Lung (tissue), 12 donors: ENCODE data around the gene BIN1. TPM values are rescaled to one million over a fixed set of nuclear protein-coding genes. Genes with fewer than 3 reads are reported as not detected.

Experiments
- ATAC-seq: fragments of 200-7000 bp; cut with Tn5 transposase; one replicate; pipeline ENCODE4 v1.9.1; 2020; ENCODE audit warnings: moderate number of reproducible peaks; ENCODE audit not compliant: insufficient read depth, low FRiP score
- DNase-seq, 3 donors: peaks; one replicate each; pipeline ENCODE4 v3.0.0-alpha.2; 2013 to 2017
- H3K27ac ChIP-seq, 2 donors: one replicate each; pipeline ENCODE4 v1.5.1; 2013; ENCODE audit warnings: mild to moderate bottlenecking in 2 of 2, moderate library complexity in 2 of 2, control low read depth in 1 of 2, inconsistent platforms in 1 of 2, low read depth in 1 of 2, low read length in 1 of 2
- H3K27me3 ChIP-seq, 3 donors: one replicate each; pipeline ENCODE4 v1.5.1; 2013; ENCODE audit warnings: low read length in 2 of 3; ENCODE audit not compliant: control insufficient read depth in 3 of 3, insufficient read depth in 3 of 3
- H3K36me3 ChIP-seq, 4 donors: one replicate each; pipeline ENCODE4 v1.5.1; 2013; ENCODE audit warnings: low read length in 4 of 4, mild to moderate bottlenecking in 1 of 4, moderate library complexity in 1 of 4; ENCODE audit not compliant: control insufficient read depth in 4 of 4, insufficient read depth in 4 of 4
- H3K4me1 ChIP-seq, 5 donors: one replicate each; pipeline ENCODE4 v1.5.1; 2013; ENCODE audit warnings: low read length in 5 of 5, mild to moderate bottlenecking in 2 of 5, moderate library complexity in 1 of 5; ENCODE audit not compliant: control insufficient read depth in 5 of 5, insufficient read depth in 5 of 5
- H3K4me3 ChIP-seq: one replicate; pipeline ENCODE4 v1.5.1; 2013; ENCODE audit warnings: mild to moderate bottlenecking, control low read depth, moderate library complexity
- H3K9ac ChIP-seq, 2 donors: one replicate each; pipeline ENCODE4 v1.5.1; 2013; ENCODE audit warnings: low read length in 2 of 2, control low read depth in 1 of 2; ENCODE audit not compliant: insufficient read depth in 1 of 2
- H3K9me3 ChIP-seq, 4 donors: one replicate each; pipeline ENCODE4 v1.5.1; 2013; ENCODE audit warnings: low read length in 3 of 4, mild to moderate bottlenecking in 1 of 4, moderate library complexity in 1 of 4; ENCODE audit not compliant: control insufficient read depth in 4 of 4, insufficient read depth in 3 of 4
- WGBS, 2 donors: extraction: QIAGEN DNeasy Blood & Tissue Kit; methylation state at CpG; one replicate each; pipeline ENCODE4 v1.1.7; 2013; 5-methylcytosine and 5-hydroxymethylcytosine counted together
- polyA plus RNA-seq, 2 donors: library from polyadenylated mRNA; stranded (reverse); fragments of 200-250 nt; gene quantifications; one replicate each; pipeline ENCODE4 v1.2.1, GENCODE V29; 2013
- total RNA-seq, 2 donors: library from RNA; depleted of rRNA in 1 of 2; stranded (reverse); fragments of >200 nt in 1 of 2; gene quantifications; one replicate each; pipeline ENCODE4 v1.2.1, GENCODE V29; 2014 to 2021
- TF ChIP-seq, protein P1 (sequence below): IDR thresholded peaks from 2 replicates; pipeline ENCODE4 v1.5.1; 2012; ENCODE audit warnings: mild to moderate bottlenecking; ENCODE audit errors: control extremely low read depth, extremely low read depth
- donor health status: control.
- donor health status: control.
- donor health status: Bipolar disorder and iron deficiency.
- donor health status: healthy.
- donor health status: DM: yes; HTN: yes; CAD: no.

BIN1 gene
- total and polyA plus RNA-seq, 4 donors = 28.8 to 41.7 (median 36.2) TPM

GRCh38 chr2:127061375-127062273 lies 45.3 kb downstream of the BIN1 start:
- H3K27me3 ChIP-seq = no peaks in the 10 kb centered on the region
- no peaks in the 10 kb centered on the region for H3K9me3 ChIP-seq
- H3K4me1 ChIP-seq = peaks cover 0 to 29% (median 23%) of the 10 kb centered on the region in 5 donors
- H3K36me3 ChIP-seq = peaks cover 0 to 21% (median 16%) of the 10 kb centered on the region in 4 donors
- no peak overlapping the region for H3K9ac ChIP-seq
- 56 to 67% methylated on average over 23 of the region's 23 CpGs for WGBS, 2 donors
- H3K27ac ChIP-seq = peak overlapping the region in 1 of 2 donors; percentile 72
- peak; percentile 55 to 75 (median 69) for DNase-seq
- no peak for ATAC-seq
- H3K4me3 ChIP-seq = no peak overlapping the region
- TF ChIP-seq, protein P1, sequence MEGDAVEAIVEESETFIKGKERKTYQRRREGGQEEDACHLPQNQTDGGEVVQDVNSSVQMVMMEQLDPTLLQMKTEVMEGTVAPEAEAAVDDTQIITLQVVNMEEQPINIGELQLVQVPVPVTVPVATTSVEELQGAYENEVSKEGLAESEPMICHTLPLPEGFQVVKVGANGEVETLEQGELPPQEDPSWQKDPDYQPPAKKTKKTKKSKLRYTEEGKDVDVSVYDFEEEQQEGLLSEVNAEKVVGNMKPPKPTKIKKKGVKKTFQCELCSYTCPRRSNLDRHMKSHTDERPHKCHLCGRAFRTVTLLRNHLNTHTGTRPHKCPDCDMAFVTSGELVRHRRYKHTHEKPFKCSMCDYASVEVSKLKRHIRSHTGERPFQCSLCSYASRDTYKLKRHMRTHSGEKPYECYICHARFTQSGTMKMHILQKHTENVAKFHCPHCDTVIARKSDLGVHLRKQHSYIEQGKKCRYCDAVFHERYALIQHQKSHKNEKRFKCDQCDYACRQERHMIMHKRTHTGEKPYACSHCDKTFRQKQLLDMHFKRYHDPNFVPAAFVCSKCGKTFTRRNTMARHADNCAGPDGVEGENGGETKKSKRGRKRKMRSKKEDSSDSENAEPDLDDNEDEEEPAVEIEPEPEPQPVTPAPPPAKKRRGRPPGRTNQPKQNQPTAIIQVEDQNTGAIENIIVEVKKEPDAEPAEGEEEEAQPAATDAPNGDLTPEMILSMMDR = no peak

DNA sequence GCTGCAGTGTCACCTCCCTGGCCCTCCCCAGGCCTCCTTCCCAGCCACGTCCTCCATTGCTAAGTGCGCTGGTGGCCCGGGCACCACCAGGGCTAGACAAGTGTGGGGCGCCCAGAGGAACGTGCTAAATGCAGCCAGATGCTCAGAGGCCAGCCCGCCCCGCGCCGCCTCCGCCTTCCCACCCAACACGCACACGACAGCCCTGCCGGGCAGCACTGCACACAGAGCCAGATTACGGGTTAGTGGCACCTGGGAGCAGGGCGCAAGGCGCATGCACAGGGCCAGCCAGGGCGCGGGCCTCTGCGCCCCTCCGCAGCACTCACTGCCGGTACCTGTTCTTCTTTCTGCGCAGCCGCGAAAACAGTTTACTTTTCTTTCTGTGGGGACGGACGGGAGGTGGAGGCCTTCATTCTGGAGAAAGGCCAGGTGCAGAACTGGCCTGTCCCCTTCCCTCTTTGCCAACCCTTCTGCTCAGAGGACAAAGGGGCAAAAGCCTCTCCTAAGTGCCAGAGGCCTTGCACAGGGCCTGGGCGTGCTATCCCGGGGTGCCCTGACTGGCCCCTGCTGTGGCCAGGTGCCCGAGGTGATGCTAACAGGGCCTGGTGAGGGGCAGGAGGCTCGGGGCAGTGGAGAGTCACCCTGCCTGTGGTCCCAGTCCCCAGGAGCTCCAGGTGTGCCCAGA lies 46.5 kb downstream of the BIN1 start:
- H3K9me3 ChIP-seq = no peaks in the 10 kb centered on the region
- peaks cover 0 to 20% (median 17%) of the 10 kb centered on the region in 5 donors for H3K4me1 ChIP-seq
- TF ChIP-seq, protein P1 = no peak
- no peak overlapping the region for H3K27ac ChIP-seq
- H3K27me3 ChIP-seq = no peaks in the 10 kb centered on the region
- ATAC-seq = no peak
- no peak for DNase-seq
- H3K4me3 ChIP-seq = no peak overlapping the region
- H3K36me3 ChIP-seq = peaks cover 0 to 21% (median 16%) of the 10 kb centered on the region in 4 donors
- WGBS, 2 donors = 93 to 96% methylated on average over 30 of the region's 30 CpGs
- H3K9ac ChIP-seq = no peak overlapping the region

DNA sequence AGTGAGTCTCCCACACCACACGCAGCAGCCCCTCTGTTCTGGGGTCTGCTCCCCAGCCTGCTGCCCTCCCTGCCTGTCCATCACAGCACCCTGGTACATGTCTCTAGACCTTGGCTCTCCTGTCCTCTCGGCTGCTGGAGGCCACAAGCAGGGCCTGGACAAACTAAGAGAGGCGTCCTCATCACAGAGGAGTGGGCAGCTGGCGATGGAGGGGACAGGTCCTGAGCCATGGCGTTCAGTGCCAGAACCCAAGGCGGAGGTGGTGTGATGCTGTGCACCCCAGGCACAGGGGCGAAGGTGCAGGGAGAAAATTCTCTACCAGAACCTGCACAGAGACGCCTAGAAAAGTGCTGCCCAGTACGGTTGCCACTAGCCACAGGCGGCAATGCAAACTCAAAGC lies 47.4 kb downstream of the BIN1 start:
- no peak for DNase-seq

More for the DNA sequence above, 47.4 kb downstream of the BIN1 start:
- H3K36me3 ChIP-seq = peaks cover 0 to 21% (median 16%) of the 10 kb centered on the region in 4 donors
- no peaks in the 10 kb centered on the region for H3K27me3 ChIP-seq
- no peak overlapping the region for H3K9ac ChIP-seq
- H3K27ac ChIP-seq = no peak overlapping the region
- no peak overlapping the region for H3K4me3 ChIP-seq
- 96 to 97% methylated on average over 10 of the region's 10 CpGs for WGBS, 2 donors
- ATAC-seq = no peak
- H3K4me1 ChIP-seq = peaks cover 0 to 14% (median 12%) of the 10 kb centered on the region in 5 donors
- TF ChIP-seq, protein P1 = no peak
- no peaks in the 10 kb centered on the region for H3K9me3 ChIP-seq
